ENCODE data around the gene KBTBD3. TPM values are rescaled to one million over a fixed set of nuclear protein-coding genes. Genes with fewer than 3 reads are reported as not detected.

Gene KBTBD3
- total and polyA plus RNA-seq, 9 donors: 4.2 to 11.9 (median 8.2) TPM

DNA sequence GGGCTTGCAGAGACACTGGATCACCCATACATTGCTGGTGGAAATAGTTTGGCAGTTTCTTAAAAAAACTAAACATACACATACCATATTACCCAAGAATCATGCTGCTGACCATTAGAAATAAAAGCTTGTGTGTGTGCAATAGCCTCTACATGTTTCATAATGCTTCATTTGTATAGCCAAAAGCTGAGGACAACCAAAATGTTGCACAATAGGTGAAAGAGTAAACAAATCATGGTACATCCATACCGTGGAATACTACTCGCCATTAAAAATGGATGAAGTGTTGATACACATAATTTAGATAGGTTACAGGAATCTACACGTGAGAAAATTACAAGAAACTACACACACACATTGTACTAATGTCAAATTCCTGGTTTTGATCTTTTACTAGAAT, 6.5 kb downstream of the KBTBD3 start:
- TF ChIP-seq POLR2A (IDR thresholded peaks at IDR 0.05) (no peak), CTCF (IDR thresholded peaks at IDR 0.05) (no peak), EP300 (IDR thresholded peaks at IDR 0.05) (no peak)
- intact Hi-C loops (cut with DNase I): no loop called here
- H3K27me3 ChIP-seq: no peaks in the 10 kb centered on the region
- H3K4me1 ChIP-seq (ENCODE audit: insufficient read depth): no peaks in the 10 kb centered on the region
- no peak overlapping the region for H3K27ac ChIP-seq
- no peak for DNase-seq
- H3K4me3 ChIP-seq: no peak overlapping the region
- no peaks in the 10 kb centered on the region for H3K9me3 ChIP-seq
- H3K36me3 ChIP-seq: no peaks in the 10 kb centered on the region
- WGBS, 3 donors: 87 to 89% (median 88%) methylated on average over 3 of the region's 3 CpGs

DNA sequence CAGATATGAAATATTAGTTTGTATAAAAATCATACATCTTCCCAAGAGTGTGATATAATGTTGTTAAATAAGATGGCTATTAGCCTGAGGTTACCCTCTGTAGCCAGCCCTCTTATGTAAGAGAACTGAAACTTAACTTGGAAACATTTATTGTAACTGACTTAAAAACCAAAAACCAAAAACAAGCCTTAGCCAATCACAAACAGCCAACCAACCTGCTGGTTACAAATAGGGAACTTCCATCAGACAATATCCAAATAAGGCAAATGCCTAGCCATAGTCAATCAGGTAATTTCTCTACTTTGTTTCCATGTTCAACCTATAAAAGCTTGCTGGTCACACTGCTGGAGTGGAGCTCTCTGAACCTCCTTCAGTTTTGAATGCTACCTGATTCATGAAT, 14.1 kb downstream of the KBTBD3 start:
- no peak overlapping the region for H3K27ac ChIP-seq
- no peaks in the 10 kb centered on the region for H3K27me3 ChIP-seq
- H3K4me3 ChIP-seq: no peak overlapping the region
- H3K9me3 ChIP-seq: no peaks in the 10 kb centered on the region
- DNase-seq: no peak
- no peaks in the 10 kb centered on the region for H3K36me3 ChIP-seq
- H3K4me1 ChIP-seq (ENCODE audit: insufficient read depth): no peaks in the 10 kb centered on the region
- intact Hi-C loops (cut with DNase I): no loop called here
- no peak for TF ChIP-seq EP300 (IDR thresholded peaks at IDR 0.05)
- TF ChIP-seq POLR2A (IDR thresholded peaks at IDR 0.05): no peak
- TF ChIP-seq CTCF (IDR thresholded peaks at IDR 0.05): no peak

DNA sequence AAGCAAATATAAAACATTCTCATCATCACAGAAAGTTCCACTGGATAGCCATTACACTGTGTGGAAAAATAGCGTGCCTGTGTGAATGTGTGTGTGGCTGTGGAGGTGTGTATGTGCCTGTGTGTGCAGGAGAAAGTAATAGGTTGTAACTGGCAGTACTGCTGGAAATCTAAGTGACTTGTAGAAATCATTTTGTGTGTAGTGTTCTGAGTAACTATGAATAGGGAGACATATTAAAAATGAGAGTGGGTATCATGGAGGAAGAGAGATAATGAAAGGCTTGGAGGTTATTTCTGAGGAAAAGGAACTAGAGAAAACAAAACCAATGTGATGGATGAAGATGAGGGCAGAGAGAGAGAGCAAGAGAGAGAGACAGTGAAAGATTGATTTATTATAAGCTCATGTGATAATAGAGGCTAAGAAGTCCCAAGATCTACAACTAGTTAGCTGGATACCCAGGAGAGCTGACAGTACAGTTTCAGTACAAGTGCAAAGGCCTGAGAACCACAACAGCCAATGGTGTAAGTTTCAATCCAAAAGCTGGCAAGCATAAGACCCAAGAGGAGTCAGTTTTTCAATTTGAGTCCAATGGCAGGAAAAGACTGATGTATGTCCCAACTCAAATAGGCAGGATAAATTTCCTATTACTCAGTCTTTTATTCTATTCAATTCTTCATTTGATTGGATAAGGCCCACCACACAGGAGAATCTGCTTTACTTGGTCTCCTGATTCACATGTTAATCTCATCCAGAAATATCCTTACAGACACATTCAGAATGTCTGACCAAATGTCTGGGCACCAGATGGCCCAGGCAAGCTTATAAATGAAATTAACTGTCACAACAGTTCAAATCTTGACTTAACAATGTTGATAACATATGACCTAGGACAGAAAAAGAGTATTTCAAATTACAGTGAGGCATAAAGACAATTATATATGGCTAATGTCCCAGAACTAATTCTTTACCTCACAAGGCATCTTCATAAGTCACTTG, 14.9 kb downstream of the KBTBD3 start:
- Histone ChIP-seq H3K4me3 (no peak overlapping the region), H3K9me3 (no peaks in the 10 kb centered on the region), H3K27me3 (no peaks in the 10 kb centered on the region), H3K27ac (no peak overlapping the region), H3K36me3 (no peaks in the 10 kb centered on the region), H3K4me1 (ENCODE audit: insufficient read depth) (no peaks in the 10 kb centered on the region)
- no peak for DNase-seq
- TF ChIP-seq EP300 (IDR thresholded peaks at IDR 0.05) (no peak), POLR2A (IDR thresholded peaks at IDR 0.05) (no peak), CTCF (IDR thresholded peaks at IDR 0.05) (no peak)
- intact Hi-C loops (cut with DNase I): no loop called here
- WGBS, 3 donors: 94 to 100% (median 95%) methylated on average over 1 of the region's 1 CpG

GRCh38 chr11:106061249-106061784, 15.8 kb downstream of the KBTBD3 start:
- Histone ChIP-seq H3K4me1 (ENCODE audit: insufficient read depth) (no peaks in the 10 kb centered on the region), H3K36me3 (no peaks in the 10 kb centered on the region), H3K27ac (no peak overlapping the region), H3K4me3 (no peak overlapping the region), H3K9me3 (no peaks in the 10 kb centered on the region), H3K27me3 (no peaks in the 10 kb centered on the region)
- intact Hi-C loops (cut with DNase I): no loop called here
- TF ChIP-seq POLR2A (IDR thresholded peaks at IDR 0.05) (no peak), CTCF (IDR thresholded peaks at IDR 0.05) (no peak), EP300 (IDR thresholded peaks at IDR 0.05) (no peak)
- DNase-seq: no peak

Data from ovary (tissue), 9 donors.